Lower lobe of right lung (tissue), 2 donors: ENCODE measurements around the gene ENOX1. TPM values are rescaled to one million over a fixed set of nuclear protein-coding genes. Genes with fewer than 3 reads are reported as not detected.

Source experiments
- ATAC-seq, 2 donors: fragments of 200-7000 bp; cut with Tn5 transposase; one replicate each; pipeline ENCODE4 v1.9.1; 2020 to 2022; ENCODE audit warnings: mild to moderate bottlenecking in 2 of 2, moderate library complexity in 2 of 2
- DNase-seq: peaks from one replicate; pipeline ENCODE4 v3.0.0-alpha.2; 2020
- H3K27ac ChIP-seq: fragments of 200-600 bp; one replicate; pipeline ENCODE4 v1.8.0; 2022
- H3K27me3 ChIP-seq: fragments of 200-600 bp; one replicate; pipeline ENCODE4 v1.8.0; 2022; ENCODE audit warnings: low read depth
- H3K36me3 ChIP-seq: fragments of 200-600 bp; one replicate; pipeline ENCODE4 v1.8.0; 2022; ENCODE audit warnings: mild to moderate bottlenecking
- H3K4me1 ChIP-seq: fragments of 200-600 bp; one replicate; pipeline ENCODE4 v1.8.0; 2022
- H3K4me3 ChIP-seq: fragments of 200-600 bp; one replicate; pipeline ENCODE4 v1.8.0; 2022; ENCODE audit warnings: mild to moderate bottlenecking
- H3K9me3 ChIP-seq: fragments of 200-600 bp; one replicate; pipeline ENCODE4 v1.8.0; 2022
- intact Hi-C: fragments of 100-400 bp; cut with DNase I; formaldehyde crosslinking; loops from one replicate; pipeline ENCODE4 v1.11.0; 2022
- total RNA-seq: library from RNA; stranded (reverse); fragmentation: NEBNext Ultra II Directional; extraction: Animal tissue kit (Norgen Biotek cat#: 25700); gene quantifications from one replicate; pipeline ENCODE4 v1.2.1, GENCODE V29; 2021
- TF ChIP-seq, protein P1 (sequence below): fragments of 200-600 bp; IDR thresholded peaks from one replicate; pipeline ENCODE4 v1.8.0; 2022; ENCODE audit warnings: antibody characterized with exemption, mild to moderate bottlenecking
- donor health status: DM: no; HTN: yes; CAD: no; lungs with severe emphysema.

ENOX1 gene
- total RNA-seq, 1 donor from 2014 or later: 2.0 TPM

GRCh38 chr13:43816401-43816889 is 29.7 kb upstream of the ENOX1 start:
- intact Hi-C loops: no loop called here
- H3K4me1 ChIP-seq: no peaks in the 10 kb centered on the region
- no peak overlapping the region for H3K27ac ChIP-seq
- DNase-seq (no peak), ATAC-seq (no peak)
- TF ChIP-seq, protein P1, sequence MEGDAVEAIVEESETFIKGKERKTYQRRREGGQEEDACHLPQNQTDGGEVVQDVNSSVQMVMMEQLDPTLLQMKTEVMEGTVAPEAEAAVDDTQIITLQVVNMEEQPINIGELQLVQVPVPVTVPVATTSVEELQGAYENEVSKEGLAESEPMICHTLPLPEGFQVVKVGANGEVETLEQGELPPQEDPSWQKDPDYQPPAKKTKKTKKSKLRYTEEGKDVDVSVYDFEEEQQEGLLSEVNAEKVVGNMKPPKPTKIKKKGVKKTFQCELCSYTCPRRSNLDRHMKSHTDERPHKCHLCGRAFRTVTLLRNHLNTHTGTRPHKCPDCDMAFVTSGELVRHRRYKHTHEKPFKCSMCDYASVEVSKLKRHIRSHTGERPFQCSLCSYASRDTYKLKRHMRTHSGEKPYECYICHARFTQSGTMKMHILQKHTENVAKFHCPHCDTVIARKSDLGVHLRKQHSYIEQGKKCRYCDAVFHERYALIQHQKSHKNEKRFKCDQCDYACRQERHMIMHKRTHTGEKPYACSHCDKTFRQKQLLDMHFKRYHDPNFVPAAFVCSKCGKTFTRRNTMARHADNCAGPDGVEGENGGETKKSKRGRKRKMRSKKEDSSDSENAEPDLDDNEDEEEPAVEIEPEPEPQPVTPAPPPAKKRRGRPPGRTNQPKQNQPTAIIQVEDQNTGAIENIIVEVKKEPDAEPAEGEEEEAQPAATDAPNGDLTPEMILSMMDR: no peak
- no peaks in the 10 kb centered on the region for H3K27me3 ChIP-seq
- no peak overlapping the region for H3K4me3 ChIP-seq
- no peaks in the 10 kb centered on the region for H3K36me3 ChIP-seq
- no peaks in the 10 kb centered on the region for H3K9me3 ChIP-seq

- no peak for DNase-seq
- H3K4me1 ChIP-seq: no peaks in the 10 kb centered on the region
Observed at GRCh38 chr13:43815204-43815603, 28.4 kb upstream of the ENOX1 start.

GRCh38 chr13:43808676-43809075 is 21.9 kb upstream of the ENOX1 start:
- H3K9me3 ChIP-seq: no peaks in the 10 kb centered on the region
- H3K36me3 ChIP-seq: no peaks in the 10 kb centered on the region
- ATAC-seq: no peak
- peaks cover 4% of the 10 kb centered on the region for H3K4me1 ChIP-seq
- no peak overlapping the region for H3K4me3 ChIP-seq
- peaks cover 4% of the 10 kb centered on the region for H3K27me3 ChIP-seq
- DNase-seq: no peak
- intact Hi-C loops: no loop called here
- no peak overlapping the region for H3K27ac ChIP-seq
- TF ChIP-seq, protein P1: no peak

More at GRCh38 chr13:43815204-43815603, 28.4 kb upstream of the ENOX1 start:
- Histone ChIP-seq H3K27me3 (no peaks in the 10 kb centered on the region), H3K36me3 (no peaks in the 10 kb centered on the region), H3K9me3 (no peaks in the 10 kb centered on the region), H3K27ac (no peak overlapping the region), H3K4me3 (no peak overlapping the region)
- ATAC-seq: no peak
- intact Hi-C loops: no loop called here
- TF ChIP-seq, protein P1: no peak

DNA sequence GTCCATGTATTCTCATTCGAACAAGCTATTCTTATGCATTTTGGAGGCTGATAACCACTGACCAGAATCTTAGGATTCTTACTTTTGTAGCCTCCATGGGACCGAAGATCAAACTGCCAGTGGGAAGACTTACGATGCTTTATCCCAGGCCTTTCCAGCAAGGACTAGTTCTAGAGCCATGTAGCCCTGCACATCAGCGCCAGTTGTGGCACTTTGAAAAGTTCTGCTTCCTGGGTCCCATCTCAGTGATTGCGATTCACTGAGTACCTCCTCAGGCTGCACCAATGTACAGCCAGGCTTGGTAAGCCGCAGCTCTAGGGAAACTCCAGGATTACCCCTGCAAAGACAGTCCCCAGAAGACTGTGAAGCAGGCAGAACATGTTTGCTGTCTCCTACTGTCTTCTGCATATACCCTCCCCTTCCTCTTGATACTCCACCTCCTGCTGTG is 18.9 kb upstream of the ENOX1 start:
- TF ChIP-seq, protein P1: no peak
- H3K9me3 ChIP-seq: no peaks in the 10 kb centered on the region
- no peaks in the 10 kb centered on the region for H3K36me3 ChIP-seq
- DNase-seq (no peak), ATAC-seq (no peak)
- H3K27ac ChIP-seq: no peak overlapping the region
- peaks cover 4% of the 10 kb centered on the region for H3K27me3 ChIP-seq
- peaks cover 4% of the 10 kb centered on the region for H3K4me1 ChIP-seq
- intact Hi-C loops: no loop called here
- H3K4me3 ChIP-seq: no peak overlapping the region

DNA sequence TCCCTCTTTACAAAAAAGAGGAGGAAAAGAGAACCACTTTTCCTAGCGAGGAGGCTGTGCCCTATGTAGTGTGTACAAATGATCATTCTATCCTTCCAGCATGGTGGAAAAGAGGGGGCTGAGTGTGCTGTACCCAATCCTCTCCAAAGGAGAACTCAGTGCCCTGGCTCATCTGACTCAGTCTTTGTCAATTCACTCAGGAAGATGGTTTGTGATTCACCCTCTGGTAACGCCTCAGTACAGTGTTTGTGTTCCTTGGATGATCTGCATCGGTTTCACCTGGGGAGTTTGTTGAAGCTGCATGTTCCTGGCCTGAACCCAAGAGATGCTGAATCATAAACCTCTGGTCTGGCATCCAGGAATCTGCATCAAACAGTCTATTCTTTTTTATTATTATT is 18.3 kb upstream of the ENOX1 start:
- Histone ChIP-seq H3K4me3 (no peak overlapping the region), H3K4me1 (peaks cover 4% of the 10 kb centered on the region), H3K9me3 (no peaks in the 10 kb centered on the region), H3K27me3 (peaks cover 4% of the 10 kb centered on the region), H3K27ac (no peak overlapping the region), H3K36me3 (no peaks in the 10 kb centered on the region)
- TF ChIP-seq, protein P1: no peak
- ATAC-seq (peak in 1 of 2 donors; percentile 21), DNase-seq (no peak)
- intact Hi-C loops: no loop called here
